ENCODE measurements around the gene BCAS4. TPM values are rescaled to one million over a fixed set of nuclear protein-coding genes. Genes with fewer than 3 reads are reported as not detected.

BCAS4 gene
- total and polyA plus RNA-seq, 8 donors: under 0.01 to 7.2 (median 2.2) TPM; not detected in 1

DNA sequence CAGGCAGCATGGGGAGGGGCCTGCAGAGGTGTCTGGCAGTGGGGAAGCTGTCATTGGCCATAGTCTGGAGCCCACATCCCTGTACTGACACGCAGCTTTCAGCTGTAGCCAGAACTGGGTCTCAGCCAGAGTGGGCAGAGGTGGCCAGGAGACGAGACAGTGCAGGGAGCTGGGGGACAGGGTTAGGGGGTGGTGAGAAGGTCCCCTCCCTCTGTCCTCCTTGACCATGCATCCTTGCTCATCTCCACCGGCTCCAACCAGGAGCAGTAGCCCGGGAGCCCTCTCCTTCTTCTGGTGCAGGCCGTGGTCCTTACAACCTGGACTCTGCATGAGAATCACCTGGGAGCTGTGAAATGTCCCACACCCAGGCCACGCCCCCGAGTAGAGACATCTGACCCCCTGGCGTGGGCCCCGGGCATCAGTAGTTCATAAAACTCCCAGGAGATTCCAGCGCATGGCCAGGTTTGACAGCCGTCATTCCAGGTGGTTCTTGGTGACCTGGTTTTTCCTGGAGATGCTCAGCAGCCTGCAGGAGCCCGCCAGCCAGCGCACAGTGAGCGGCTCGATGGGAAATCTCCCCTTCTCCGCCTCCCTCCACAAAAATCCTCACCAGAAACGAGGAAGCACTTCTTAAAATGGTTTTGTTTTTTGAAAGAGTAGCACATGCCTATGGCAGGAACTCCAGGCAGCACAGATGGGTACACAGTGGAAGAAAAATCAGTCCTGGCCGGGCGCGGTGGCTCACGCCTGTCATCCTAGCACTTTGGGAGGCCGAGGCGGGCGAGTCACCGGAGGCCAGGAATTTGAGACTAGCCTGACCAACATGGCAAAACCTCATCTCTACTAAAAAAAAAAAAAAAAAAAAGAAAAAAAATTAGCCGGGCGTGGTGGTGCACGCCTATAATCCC, 80.2 kb downstream of the BCAS4 start:
- no peaks in the 10 kb centered on the region for H3K9me3 ChIP-seq
- DNase-seq: no peak
- TF ChIP-seq POLR2AphosphoS5 (IDR thresholded peaks at IDR 0.05) (no peak), POLR2A (IDR thresholded peaks at IDR 0.05) (no peak), EP300 (IDR thresholded peaks at IDR 0.05) (no peak)
- TF ChIP-seq, protein P1, sequence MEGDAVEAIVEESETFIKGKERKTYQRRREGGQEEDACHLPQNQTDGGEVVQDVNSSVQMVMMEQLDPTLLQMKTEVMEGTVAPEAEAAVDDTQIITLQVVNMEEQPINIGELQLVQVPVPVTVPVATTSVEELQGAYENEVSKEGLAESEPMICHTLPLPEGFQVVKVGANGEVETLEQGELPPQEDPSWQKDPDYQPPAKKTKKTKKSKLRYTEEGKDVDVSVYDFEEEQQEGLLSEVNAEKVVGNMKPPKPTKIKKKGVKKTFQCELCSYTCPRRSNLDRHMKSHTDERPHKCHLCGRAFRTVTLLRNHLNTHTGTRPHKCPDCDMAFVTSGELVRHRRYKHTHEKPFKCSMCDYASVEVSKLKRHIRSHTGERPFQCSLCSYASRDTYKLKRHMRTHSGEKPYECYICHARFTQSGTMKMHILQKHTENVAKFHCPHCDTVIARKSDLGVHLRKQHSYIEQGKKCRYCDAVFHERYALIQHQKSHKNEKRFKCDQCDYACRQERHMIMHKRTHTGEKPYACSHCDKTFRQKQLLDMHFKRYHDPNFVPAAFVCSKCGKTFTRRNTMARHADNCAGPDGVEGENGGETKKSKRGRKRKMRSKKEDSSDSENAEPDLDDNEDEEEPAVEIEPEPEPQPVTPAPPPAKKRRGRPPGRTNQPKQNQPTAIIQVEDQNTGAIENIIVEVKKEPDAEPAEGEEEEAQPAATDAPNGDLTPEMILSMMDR (IDR thresholded peaks at IDR 0.05): no peak
- no peaks in the 10 kb centered on the region for H3K27me3 ChIP-seq
- H3K36me3 ChIP-seq: peaks cover 0 to 19% (median 11%) of the 10 kb centered on the region in 4 donors
- intact Hi-C loops (cut with DNase I; ENCODE audit: low total_unique reads): no loop called here
- H3K27ac ChIP-seq: no peak overlapping the region
- no peaks in the 10 kb centered on the region for H3K4me1 ChIP-seq
- H3K4me3 ChIP-seq: no peak overlapping the region
- WGBS, 5 donors: 86 to 93% (median 89%) methylated on average over 26 to 28 of the region's 28 CpGs

DNA sequence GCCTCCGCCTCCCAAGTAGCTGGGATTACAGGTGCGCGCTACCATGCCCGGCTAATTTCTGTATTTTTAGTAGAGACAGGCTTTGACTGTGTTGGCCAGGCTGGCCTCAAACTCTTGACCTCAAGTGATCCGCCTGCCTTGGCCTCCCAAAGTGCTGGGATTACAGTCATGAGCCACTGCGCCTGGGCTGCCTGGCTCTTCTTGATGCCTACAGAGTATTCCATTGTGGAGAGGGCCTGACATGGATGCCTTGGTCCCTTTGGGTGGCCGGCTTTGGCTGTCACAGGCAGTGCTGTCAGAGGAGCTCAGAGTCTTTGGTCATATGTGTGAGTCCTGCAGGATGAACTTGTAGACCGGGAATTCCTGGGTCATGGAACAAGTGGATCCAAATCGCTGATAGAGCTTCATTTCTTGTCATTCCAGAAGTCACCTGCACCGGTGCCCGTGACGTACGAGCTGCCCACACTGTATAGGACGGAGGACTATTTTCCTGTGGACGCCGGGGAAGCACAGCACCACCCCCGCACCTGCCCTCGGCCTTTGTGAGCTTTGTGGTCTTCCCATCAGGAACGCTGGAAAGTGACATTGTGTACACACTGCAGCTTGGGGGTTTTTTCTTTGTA, 81.3 kb downstream of the BCAS4 start:
- Histone ChIP-seq H3K4me1 (no peaks in the 10 kb centered on the region), H3K36me3 (peaks cover 0 to 19% (median 11%) of the 10 kb centered on the region in 4 donors), H3K27ac (no peak overlapping the region), H3K27me3 (no peaks in the 10 kb centered on the region), H3K9me3 (no peaks in the 10 kb centered on the region), H3K4me3 (no peak overlapping the region)
- DNase-seq: no peak
- WGBS, 5 donors: 92 to 96% (median 94%) methylated on average over 19 of the region's 19 CpGs
- intact Hi-C loops (cut with DNase I; ENCODE audit: low total_unique reads): no loop called here
- TF ChIP-seq POLR2A (IDR thresholded peaks at IDR 0.05) (no peak), EP300 (IDR thresholded peaks at IDR 0.05) (no peak), POLR2AphosphoS5 (IDR thresholded peaks at IDR 0.05) (no peak)
- TF ChIP-seq, protein P1 (IDR thresholded peaks at IDR 0.05): no peak

DNA sequence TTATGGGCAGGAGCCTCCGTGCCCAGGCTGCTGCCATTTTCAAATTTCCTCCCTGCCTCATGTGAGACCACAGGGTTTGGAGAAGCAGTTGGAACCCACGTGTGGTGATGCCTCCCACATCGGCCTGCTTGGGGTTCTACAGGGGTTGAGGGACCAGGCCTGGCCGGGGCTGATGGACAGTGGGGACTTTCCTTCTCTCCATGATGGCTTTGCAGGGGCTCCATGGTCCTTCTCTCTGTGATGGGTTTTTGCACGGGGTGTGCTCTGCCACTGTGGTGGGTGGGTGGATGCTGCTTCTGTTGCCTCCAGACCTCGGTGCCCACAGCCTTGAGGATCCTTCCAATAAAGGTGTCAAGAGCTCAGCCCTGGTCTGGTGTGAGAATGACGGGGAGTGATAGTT, 82.0 kb downstream of the BCAS4 start:
- Histone ChIP-seq H3K36me3 (peaks cover 0 to 19% (median 11%) of the 10 kb centered on the region in 4 donors), H3K4me1 (no peaks in the 10 kb centered on the region), H3K27ac (no peak overlapping the region), H3K27me3 (no peaks in the 10 kb centered on the region), H3K4me3 (no peak overlapping the region), H3K9me3 (no peaks in the 10 kb centered on the region)
- 92 to 94% (median 94%) methylated on average over 7 of the region's 7 CpGs for WGBS, 5 donors
- no peak for TF ChIP-seq POLR2A (IDR thresholded peaks at IDR 0.05)
- TF ChIP-seq, protein P1 (IDR thresholded peaks at IDR 0.05): no peak
- TF ChIP-seq EP300 (IDR thresholded peaks at IDR 0.05): no peak
- TF ChIP-seq POLR2AphosphoS5 (IDR thresholded peaks at IDR 0.05): no peak
- intact Hi-C loops (cut with DNase I; ENCODE audit: low total_unique reads): no loop called here
- DNase-seq: no peak

GRCh38 chr20:50877232-50877743, 82.4 kb downstream of the BCAS4 start:
- DNase-seq: no peak
- no peak overlapping the region for H3K27ac ChIP-seq
- H3K4me1 ChIP-seq: no peaks in the 10 kb centered on the region
- H3K36me3 ChIP-seq: peaks cover 0 to 19% (median 11%) of the 10 kb centered on the region in 4 donors
- no peaks in the 10 kb centered on the region for H3K9me3 ChIP-seq
- 80 to 93% (median 85%) methylated on average over 6 of the region's 6 CpGs for WGBS, 5 donors
- TF ChIP-seq POLR2AphosphoS5 (IDR thresholded peaks at IDR 0.05) (no peak), POLR2A (IDR thresholded peaks at IDR 0.05) (no peak), EP300 (IDR thresholded peaks at IDR 0.05) (no peak)
- TF ChIP-seq, protein P1 (IDR thresholded peaks at IDR 0.05): no peak
- intact Hi-C loops (cut with DNase I; ENCODE audit: low total_unique reads): no loop called here
- no peak overlapping the region for H3K4me3 ChIP-seq
- H3K27me3 ChIP-seq: no peaks in the 10 kb centered on the region
